ENCODE results near the gene SSTR5.
"Not testable (repeated sequence)": the region's sequence is repeated elsewhere in the genome, so short reads cannot be mapped to it uniquely, and the experiment has no call there.

Gene SSTR5

GRCh38 chr16:1072526-1073261, at the start of gene SSTR5:
SSTR5 (plus strand) TSS chr16:1072747; CDS start chr16:1078869, 6,122 bp downstream.
- DNase-seq (ENCODE audit: low read depth in 1 of 2, low spot score in 1 of 2), result no peak

GRCh38 chr16:1024138-1024537, 48.4 kb upstream of the SSTR5 start:
- DNase-seq (ENCODE audit: low read depth in 1 of 2, low spot score in 1 of 2), result no peak

- not testable (repeated sequence) for DNase-seq (ENCODE audit: low read depth in 1 of 2, low spot score in 1 of 2)
Observed at GRCh38 chr16:1025183-1025809, 47.3 kb upstream of the SSTR5 start.

- DNase-seq (ENCODE audit: low read depth in 1 of 2, low spot score in 1 of 2), result no peak
Observed at GRCh38 chr16:1026057-1026783, 46.3 kb upstream of the SSTR5 start.

GRCh38 chr16:1026784-1027500, 45.6 kb upstream of the SSTR5 start:
- DNase-seq (ENCODE audit: low read depth in 1 of 2, low spot score in 1 of 2), result no peak

- no peak for DNase-seq (ENCODE audit: low read depth in 1 of 2, low spot score in 1 of 2)
Observed at GRCh38 chr16:1027501-1027815, 45.1 kb upstream of the SSTR5 start.

GRCh38 chr16:1028056-1028455, 44.5 kb upstream of the SSTR5 start:
- no peak for DNase-seq (ENCODE audit: low read depth in 1 of 2, low spot score in 1 of 2)

GRCh38 chr16:1028524-1029258, 43.9 kb upstream of the SSTR5 start:
- DNase-seq (ENCODE audit: low read depth in 1 of 2, low spot score in 1 of 2), result no peak

- DNase-seq (ENCODE audit: low read depth in 1 of 2, low spot score in 1 of 2), result no peak
Observed at GRCh38 chr16:1029259-1029545, 43.3 kb upstream of the SSTR5 start.

GRCh38 chr16:1030473-1030901, 42.1 kb upstream of the SSTR5 start:
- DNase-seq (ENCODE audit: low read depth in 1 of 2, low spot score in 1 of 2), result no peak

- no peak for DNase-seq (ENCODE audit: low read depth in 1 of 2, low spot score in 1 of 2)
Observed at GRCh38 chr16:1031666-1032065, 40.9 kb upstream of the SSTR5 start.

GRCh38 chr16:1032607-1033006, 39.9 kb upstream of the SSTR5 start:
- no peak for DNase-seq (ENCODE audit: low read depth in 1 of 2, low spot score in 1 of 2)

- DNase-seq (ENCODE audit: low read depth in 1 of 2, low spot score in 1 of 2), result no peak
Observed at GRCh38 chr16:1033128-1033679, 39.3 kb upstream of the SSTR5 start.

GRCh38 chr16:1034230-1035065, 38.1 kb upstream of the SSTR5 start:
- no peak for DNase-seq (ENCODE audit: low read depth in 1 of 2, low spot score in 1 of 2)

- DNase-seq (ENCODE audit: low read depth in 1 of 2, low spot score in 1 of 2), result no peak
Observed at GRCh38 chr16:1035066-1035415, 37.5 kb upstream of the SSTR5 start.

GRCh38 chr16:1036166-1036565, 36.4 kb upstream of the SSTR5 start:
- DNase-seq (ENCODE audit: low read depth in 1 of 2, low spot score in 1 of 2), result no peak

GRCh38 chr16:1036726-1037393, 35.7 kb upstream of the SSTR5 start:
- DNase-seq (ENCODE audit: low read depth in 1 of 2, low spot score in 1 of 2), result no peak

GRCh38 chr16:1037394-1038257, 34.9 kb upstream of the SSTR5 start:
- DNase-seq (ENCODE audit: low read depth in 1 of 2, low spot score in 1 of 2), result no peak

GRCh38 chr16:1038932-1039331, 33.6 kb upstream of the SSTR5 start:
- DNase-seq (ENCODE audit: low read depth in 1 of 2, low spot score in 1 of 2), result no peak
